ENCODE measurements around the gene ZNF175.

- TF ChIP-seq CTCF (IDR thresholded peaks at IDR 0.05) (no peak), POLR2A (IDR thresholded peaks at IDR 0.05) (no peak)
Measured at GRCh38 chr19:51529301-51529700, 41.8 kb upstream of the ZNF175 start.
